Endothelial cell of umbilical vein (primary cell): ENCODE results near the gene PTPRQ. TPM values are rescaled to one million over a fixed set of nuclear protein-coding genes. Genes with fewer than 3 reads are reported as not detected.

Experiments
- BruUV-seq: library from RNA; stranded (reverse); fragments of 400-500 nt; replicated peaks from 2 replicates; lab custom pipeline; 2021; lab: Mats Ljungman, UMichigan
- CTCF ChIA-PET: fragments of 300-600, 350-600 bp; sonication (Branson Sonifier 250); formaldehyde crosslinking; loops from one replicate; lab custom pipeline; 2021; ENCODE audit warnings: antibody characterized with exemption, inconsistent platforms; lab: Charles Lee
- POLR2A ChIA-PET: fragments of 300-600, 350-600 bp; sonication (Branson Sonifier 250); formaldehyde crosslinking; loops from one replicate; lab custom pipeline; 2021; ENCODE audit warnings: antibody characterized with exemption, inconsistent platforms; lab: Charles Lee
- DNase-seq: peaks from one replicate; pipeline ENCODE4 v3.0.0-alpha.2; 2011; ENCODE audit warnings: low read depth, low spot score
- FAIRE-seq: peaks from 2 replicates; lab custom pipeline; 2011; peaks lifted over from hg19 to GRCh38; lab: Jason Lieb, UNC
- H2AFZ ChIP-seq: 2 replicates; pipeline ENCODE4 v1.6.0; 2012; ENCODE audit warnings: low read depth, low read length, control low read depth, inconsistent platforms
- H3K27ac ChIP-seq: 2 replicates; pipeline ENCODE4 v1.5.1; 2011; ENCODE audit warnings: low read depth, mild to moderate bottlenecking, control low read depth, low read length, moderate library complexity; ENCODE audit not compliant: insufficient read depth
- H3K27me3 ChIP-seq, 2 experiments: 2 replicates each; pipeline versions ENCODE4 v1.6.0 to v1.6.1; 2011; ENCODE audit warnings: low read length in 2 of 2, mixed read lengths in 1 of 2; ENCODE audit not compliant: control insufficient read depth in 2 of 2, insufficient read depth in 2 of 2
- H3K36me3 ChIP-seq, 2 experiments: 2 replicates in 1 of 2; 3 replicates in 1 of 2; pipeline ENCODE4 v1.5.1; 2011; ENCODE audit warnings: low read length in 2 of 2, mild to moderate bottlenecking in 1 of 2, moderate library complexity in 1 of 2; ENCODE audit not compliant: control insufficient read depth in 2 of 2, insufficient read depth in 2 of 2; ENCODE audit errors: extremely low read depth in 1 of 2
- H3K4me1 ChIP-seq: 3 replicates; pipeline ENCODE4 v1.5.1; 2011; ENCODE audit warnings: mild to moderate bottlenecking, low read length; ENCODE audit not compliant: control insufficient read depth, insufficient read depth; ENCODE audit errors: extremely low read depth
- H3K4me2 ChIP-seq: 2 replicates; pipeline ENCODE4 v1.6.1; 2011; ENCODE audit warnings: low read length, control low read depth, mixed read lengths; ENCODE audit not compliant: insufficient read depth
- H3K4me3 ChIP-seq, 3 experiments: fragments of 200-600 bp in 1 of 3; sonication (generic), shearing (Covaris generic) in 1 of 3; replicated peaks in 1 of 3; 2 replicates each; pipeline ENCODE4 v1.5.1; 2011 to 2016; ENCODE audit warnings: control low read depth in 3 of 3, low read length in 3 of 3, mild to moderate bottlenecking in 2 of 3, inconsistent platforms in 1 of 3, low read depth in 1 of 3, moderate library complexity in 1 of 3; ENCODE audit not compliant: insufficient read depth in 1 of 3
- H3K79me2 ChIP-seq: 2 replicates; pipeline ENCODE4 v1.6.0; 2012; ENCODE audit warnings: low read length, inconsistent platforms; ENCODE audit not compliant: control insufficient read depth, insufficient read depth
- H3K9ac ChIP-seq: replicated peaks from 2 replicates; pipeline ENCODE3; 2011; ENCODE audit warnings: low read length, control low read depth; ENCODE audit not compliant: insufficient read depth; ENCODE audit errors: extremely low read depth
- H3K9me1 ChIP-seq: replicated peaks from 3 replicates; pipeline ENCODE4 v1.6.0; 2011; ENCODE audit warnings: mild to moderate bottlenecking, low read length; ENCODE audit not compliant: control insufficient read depth, insufficient read depth; ENCODE audit errors: extremely low read depth
- H3K9me3 ChIP-seq: replicated peaks from 2 replicates; pipeline ENCODE4 v1.5.1; 2012; ENCODE audit warnings: low read length, inconsistent platforms; ENCODE audit not compliant: control insufficient read depth, insufficient read depth
- H4K20me1 ChIP-seq: replicated peaks from 2 replicates; pipeline ENCODE3; 2011; ENCODE audit warnings: mild to moderate bottlenecking, low read length; ENCODE audit not compliant: control insufficient read depth, insufficient read depth; ENCODE audit errors: extremely low read depth
- EZH2 ChIP-seq: IDR thresholded peaks from 2 replicates; pipeline ENCODE4 v1.6.1; 2012; ENCODE audit warnings: borderline replicate concordance, low read depth, mild to moderate bottlenecking, moderate library complexity, low read length, inconsistent platforms; ENCODE audit not compliant: severe bottlenecking
- FOS ChIP-seq: IDR thresholded peaks from 2 replicates; pipeline ENCODE4 v1.6.1; 2011; ENCODE audit warnings: mild to moderate bottlenecking, low read length, moderate library complexity, borderline replicate concordance; ENCODE audit not compliant: insufficient read depth
- GATA2 ChIP-seq: IDR thresholded peaks from 2 replicates; pipeline ENCODE4 v1.7.0; 2011; ENCODE audit warnings: low read depth, mild to moderate bottlenecking, moderate library complexity, mixed read lengths, low read length; ENCODE audit not compliant: insufficient read length, insufficient read depth
- JUN ChIP-seq: IDR thresholded peaks from 2 replicates; pipeline ENCODE4 v1.6.1; 2011; ENCODE audit warnings: borderline replicate concordance, low read depth; ENCODE audit not compliant: insufficient read length, insufficient read depth
- MYC ChIP-seq: IDR thresholded peaks from one replicate; pipeline ENCODE4 v1.6.1; 2011; ENCODE audit warnings: mild to moderate bottlenecking, low read depth, low read length
- POLR2A ChIP-seq: IDR thresholded peaks from 2 replicates; pipeline ENCODE4 v1.6.1; 2012; ENCODE audit warnings: low read depth, mild to moderate bottlenecking, control low read depth, low read length
- POLR2AphosphoS5 ChIP-seq: IDR thresholded peaks from 2 replicates; pipeline ENCODE4 v1.6.1; 2012; ENCODE audit warnings: low read depth, mild to moderate bottlenecking, control low read depth, low read length, moderate library complexity; ENCODE audit not compliant: insufficient read depth
- dilution Hi-C: fragments of 300-500 bp; cut with MboI; formaldehyde crosslinking; loops from one replicate; pipeline ENCODE4 v1.15.0; 2019; ENCODE audit warnings: low sequenced_read_pairs; ENCODE audit not compliant: extremely low pct_ligation_motif_present
- intact Hi-C: fragments of 100-400 bp; cut with micrococcal nuclease; formaldehyde crosslinking; loops from one replicate; pipeline ENCODE4 v1.10.0; 2022
- polyA plus RNA-seq, 4 experiments: library from polyadenylated mRNA; depleted of rRNA in 3 of 4; stranded (reverse) in 3 of 4; unstranded in 1 of 4; fragments of >200 nt; gene quantifications; 2 replicates each; pipeline versions ENCODE4 v1.2.1 to v1.2.3, GENCODE V29; 2011 to 2012; ENCODE audit warnings: missing spikeins in 1 of 4
- total RNA-seq: library from RNA; stranded (reverse); gene quantifications from 2 replicates; pipeline ENCODE4 v1.2.3, GENCODE V29; 2021
- TF ChIP-seq, protein P1 (sequence below), 2 donors: IDR thresholded peaks; 1 replicate in 1 of 2; 2 replicates in 1 of 2; pipeline ENCODE4 v1.5.1; 2011; ENCODE audit warnings: low read length in 2 of 2, mild to moderate bottlenecking in 2 of 2, moderate library complexity in 2 of 2, control low read depth in 1 of 2, inconsistent platforms in 1 of 2, low read depth in 1 of 2; ENCODE audit not compliant: insufficient read depth in 1 of 2; ENCODE audit errors: extremely low read depth in 1 of 2
- TF ChIP-seq, protein P2 (sequence below): IDR thresholded peaks from 2 replicates; pipeline ENCODE4 v1.6.1; 2011; ENCODE audit not compliant: insufficient read depth, insufficient read length

Gene PTPRQ
- total and polyA plus RNA-seq, 2 donors (not counting 3 experiments of a cell fraction or from before 2014, with no cell fraction given), result not detected

DNA sequence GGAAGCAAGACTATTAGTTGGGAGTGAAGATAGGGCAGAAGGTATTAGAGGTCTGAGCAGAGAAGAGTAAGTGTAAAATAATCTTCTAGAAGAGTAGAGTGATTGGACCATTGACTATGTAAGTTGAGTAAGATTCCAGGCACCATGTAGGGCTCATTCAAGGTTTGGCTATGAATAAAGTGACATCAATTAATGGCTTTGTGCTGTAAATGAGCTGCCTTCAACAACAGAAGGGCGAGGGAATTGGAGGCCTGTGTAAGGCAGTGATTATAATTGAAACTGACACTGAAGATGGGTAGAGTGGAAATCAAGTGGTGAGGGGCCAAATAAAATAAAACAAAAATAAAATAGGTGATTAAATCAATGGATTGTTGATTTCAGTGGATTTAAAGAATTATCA is 26.4 kb downstream of the PTPRQ start:
- Histone ChIP-seq H3K27me3 (no peaks in the 10 kb centered on the region), H3K9me3 (no peaks in the 10 kb centered on the region), H3K9ac (no peak overlapping the region), H3K4me3 (no peak overlapping the region), H3K4me1 (no peaks in the 10 kb centered on the region), H2AFZ (no peak overlapping the region), H4K20me1 (no peaks in the 10 kb centered on the region), H3K79me2 (no peaks in the 10 kb centered on the region), H3K9me1 (no peaks in the 10 kb centered on the region), H3K27ac (no peak overlapping the region), H3K4me2 (no peak overlapping the region), H3K36me3 (no peaks in the 10 kb centered on the region)
- no peak for DNase-seq
- TF ChIP-seq FOS (no peak), MYC (no peak), EZH2 (no peak), GATA2 (no peak), POLR2A (no peak), JUN (no peak), POLR2AphosphoS5 (no peak)
- TF ChIP-seq, protein P1, sequence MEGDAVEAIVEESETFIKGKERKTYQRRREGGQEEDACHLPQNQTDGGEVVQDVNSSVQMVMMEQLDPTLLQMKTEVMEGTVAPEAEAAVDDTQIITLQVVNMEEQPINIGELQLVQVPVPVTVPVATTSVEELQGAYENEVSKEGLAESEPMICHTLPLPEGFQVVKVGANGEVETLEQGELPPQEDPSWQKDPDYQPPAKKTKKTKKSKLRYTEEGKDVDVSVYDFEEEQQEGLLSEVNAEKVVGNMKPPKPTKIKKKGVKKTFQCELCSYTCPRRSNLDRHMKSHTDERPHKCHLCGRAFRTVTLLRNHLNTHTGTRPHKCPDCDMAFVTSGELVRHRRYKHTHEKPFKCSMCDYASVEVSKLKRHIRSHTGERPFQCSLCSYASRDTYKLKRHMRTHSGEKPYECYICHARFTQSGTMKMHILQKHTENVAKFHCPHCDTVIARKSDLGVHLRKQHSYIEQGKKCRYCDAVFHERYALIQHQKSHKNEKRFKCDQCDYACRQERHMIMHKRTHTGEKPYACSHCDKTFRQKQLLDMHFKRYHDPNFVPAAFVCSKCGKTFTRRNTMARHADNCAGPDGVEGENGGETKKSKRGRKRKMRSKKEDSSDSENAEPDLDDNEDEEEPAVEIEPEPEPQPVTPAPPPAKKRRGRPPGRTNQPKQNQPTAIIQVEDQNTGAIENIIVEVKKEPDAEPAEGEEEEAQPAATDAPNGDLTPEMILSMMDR (IDR thresholded peaks at IDR 0.05; ENCODE audit: extremely low read depth in 1 of 2, insufficient read depth in 1 of 2, low read depth in 1 of 2, low read length in 2 of 2), result no peak
- TF ChIP-seq, protein P2, sequence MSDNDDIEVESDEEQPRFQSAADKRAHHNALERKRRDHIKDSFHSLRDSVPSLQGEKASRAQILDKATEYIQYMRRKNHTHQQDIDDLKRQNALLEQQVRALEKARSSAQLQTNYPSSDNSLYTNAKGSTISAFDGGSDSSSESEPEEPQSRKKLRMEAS, result no peak
- no peak for FAIRE-seq
- dilution Hi-C loops (no loop called here), intact Hi-C loops (loop anchor here (10.0 kb wide), 1 partner anchor 474 kb away; no protein-coding TSS in a partner anchor)
- no TSS peak for BruUV-seq
- ChIA-PET CTCF (no interaction called here), POLR2A (no interaction called here)
